Mesothelial cell of epicardium (in vitro differentiated cells): Measurements from ENCODE around the gene ST6GALNAC6. TPM values are rescaled to one million over a fixed set of nuclear protein-coding genes. Genes with fewer than 3 reads are reported as not detected.

Experiments
- DNase-seq, 2 experiments: peaks; one replicate each; pipeline ENCODE4 v3.0.0; 2021; ENCODE audit warnings: low spot score in 2 of 2; ENCODE audit not compliant: unreplicated experiment in 2 of 2
- H3K27ac Mint-ChIP-seq: 2 replicates; pipeline ENCODE4 v1.8.0; 2021; ENCODE audit warnings: mixed read lengths
- H3K27me3 Mint-ChIP-seq: 2 replicates; pipeline ENCODE4 v1.8.0; 2021; ENCODE audit warnings: low read depth, mixed read lengths
- H3K36me3 Mint-ChIP-seq: 2 replicates; pipeline ENCODE4 v1.8.0; 2021; ENCODE audit warnings: mixed read lengths
- H3K4me1 Mint-ChIP-seq: 2 replicates; pipeline ENCODE4 v1.8.0; 2021; ENCODE audit warnings: mixed read lengths
- H3K4me3 Mint-ChIP-seq: 2 replicates; pipeline ENCODE4 v1.8.0; 2021; ENCODE audit warnings: mild to moderate bottlenecking, moderate library complexity, mixed read lengths
- H3K9me3 Mint-ChIP-seq: 2 replicates; pipeline ENCODE4 v1.8.0; 2021; ENCODE audit warnings: mixed read lengths
- total RNA-seq: library from RNA; stranded (reverse); gene quantifications from 3 replicates; pipeline ENCODE4 v1.2.1, GENCODE V29; 2021
- TF ChIP-seq, protein P1 (sequence below): fragments of 200-600 bp; sonication (generic); IDR thresholded peaks from one replicate; pipeline ENCODE4 v1.5.0; 2021; ENCODE audit warnings: antibody characterized with exemption; ENCODE audit not compliant: unreplicated experiment

Gene ST6GALNAC6, protein sequence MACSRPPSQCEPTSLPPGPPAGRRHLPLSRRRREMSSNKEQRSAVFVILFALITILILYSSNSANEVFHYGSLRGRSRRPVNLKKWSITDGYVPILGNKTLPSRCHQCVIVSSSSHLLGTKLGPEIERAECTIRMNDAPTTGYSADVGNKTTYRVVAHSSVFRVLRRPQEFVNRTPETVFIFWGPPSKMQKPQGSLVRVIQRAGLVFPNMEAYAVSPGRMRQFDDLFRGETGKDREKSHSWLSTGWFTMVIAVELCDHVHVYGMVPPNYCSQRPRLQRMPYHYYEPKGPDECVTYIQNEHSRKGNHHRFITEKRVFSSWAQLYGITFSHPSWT
- total RNA-seq, result 34.2 to 37.5 TPM (median 36.2 TPM) in 3 replicates

DNA sequence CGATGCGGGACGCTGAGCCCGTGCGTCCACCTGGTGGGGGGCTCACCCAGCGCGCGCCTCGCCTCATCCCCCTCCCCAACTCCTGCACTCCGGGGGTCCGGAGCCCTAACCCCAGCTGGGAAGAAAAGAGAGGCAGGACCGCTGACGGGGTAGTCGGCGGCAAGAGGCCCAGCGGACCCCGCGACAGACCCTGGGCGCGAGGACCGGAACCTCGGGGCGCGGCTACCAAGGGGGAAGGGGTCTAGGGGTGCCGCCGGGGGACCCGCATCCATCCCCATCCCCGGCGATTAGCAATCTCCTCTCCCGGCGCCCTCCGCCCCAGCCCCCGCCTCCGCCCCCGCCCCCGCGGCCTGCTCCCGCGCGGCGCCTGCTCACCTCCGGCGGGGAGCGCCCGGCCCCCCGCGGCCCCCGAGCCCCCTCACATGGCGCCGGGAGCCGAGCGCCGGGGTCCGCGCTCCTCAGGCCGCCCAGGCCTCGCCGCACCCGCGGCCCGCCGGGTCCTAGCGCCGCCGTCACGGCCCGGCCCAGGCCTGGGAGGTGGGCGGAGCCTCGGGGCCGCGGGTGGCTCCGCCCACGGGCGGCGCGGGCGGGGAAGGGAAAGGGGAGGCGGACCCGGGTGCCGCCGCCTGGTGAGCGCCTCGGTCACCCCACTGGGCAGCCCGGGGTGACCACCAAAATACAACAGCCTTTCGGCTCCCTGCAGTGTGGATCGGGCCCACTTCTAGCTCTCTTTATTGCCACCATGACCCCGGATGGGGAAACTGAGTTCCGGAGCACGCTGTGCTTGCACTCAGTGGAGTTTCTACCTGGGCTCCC, at the start of gene ST6GALNAC6:
Gene ST6GALNAC6 (minus strand): TSS at position 476 of the 816 bp plus-strand sequence. CDS start 1,622 bp downstream, outside the sequence.
- TF ChIP-seq, protein P1, sequence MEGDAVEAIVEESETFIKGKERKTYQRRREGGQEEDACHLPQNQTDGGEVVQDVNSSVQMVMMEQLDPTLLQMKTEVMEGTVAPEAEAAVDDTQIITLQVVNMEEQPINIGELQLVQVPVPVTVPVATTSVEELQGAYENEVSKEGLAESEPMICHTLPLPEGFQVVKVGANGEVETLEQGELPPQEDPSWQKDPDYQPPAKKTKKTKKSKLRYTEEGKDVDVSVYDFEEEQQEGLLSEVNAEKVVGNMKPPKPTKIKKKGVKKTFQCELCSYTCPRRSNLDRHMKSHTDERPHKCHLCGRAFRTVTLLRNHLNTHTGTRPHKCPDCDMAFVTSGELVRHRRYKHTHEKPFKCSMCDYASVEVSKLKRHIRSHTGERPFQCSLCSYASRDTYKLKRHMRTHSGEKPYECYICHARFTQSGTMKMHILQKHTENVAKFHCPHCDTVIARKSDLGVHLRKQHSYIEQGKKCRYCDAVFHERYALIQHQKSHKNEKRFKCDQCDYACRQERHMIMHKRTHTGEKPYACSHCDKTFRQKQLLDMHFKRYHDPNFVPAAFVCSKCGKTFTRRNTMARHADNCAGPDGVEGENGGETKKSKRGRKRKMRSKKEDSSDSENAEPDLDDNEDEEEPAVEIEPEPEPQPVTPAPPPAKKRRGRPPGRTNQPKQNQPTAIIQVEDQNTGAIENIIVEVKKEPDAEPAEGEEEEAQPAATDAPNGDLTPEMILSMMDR, result no peak
- Mint-ChIP-seq H3K4me3 (peak within 1 kb of the TSS; percentile 82), H3K36me3 (peaks cover 27% of the 10 kb centered on the region), H3K27me3 (no peaks in the 10 kb centered on the region), H3K9me3 (peaks cover 12% of the 10 kb centered on the region), H3K4me1 (peaks cover 27% of the 10 kb centered on the region), H3K27ac (peak within 1 kb of the TSS; percentile 87)
- peak; percentile 54 to 71 for DNase-seq

DNA sequence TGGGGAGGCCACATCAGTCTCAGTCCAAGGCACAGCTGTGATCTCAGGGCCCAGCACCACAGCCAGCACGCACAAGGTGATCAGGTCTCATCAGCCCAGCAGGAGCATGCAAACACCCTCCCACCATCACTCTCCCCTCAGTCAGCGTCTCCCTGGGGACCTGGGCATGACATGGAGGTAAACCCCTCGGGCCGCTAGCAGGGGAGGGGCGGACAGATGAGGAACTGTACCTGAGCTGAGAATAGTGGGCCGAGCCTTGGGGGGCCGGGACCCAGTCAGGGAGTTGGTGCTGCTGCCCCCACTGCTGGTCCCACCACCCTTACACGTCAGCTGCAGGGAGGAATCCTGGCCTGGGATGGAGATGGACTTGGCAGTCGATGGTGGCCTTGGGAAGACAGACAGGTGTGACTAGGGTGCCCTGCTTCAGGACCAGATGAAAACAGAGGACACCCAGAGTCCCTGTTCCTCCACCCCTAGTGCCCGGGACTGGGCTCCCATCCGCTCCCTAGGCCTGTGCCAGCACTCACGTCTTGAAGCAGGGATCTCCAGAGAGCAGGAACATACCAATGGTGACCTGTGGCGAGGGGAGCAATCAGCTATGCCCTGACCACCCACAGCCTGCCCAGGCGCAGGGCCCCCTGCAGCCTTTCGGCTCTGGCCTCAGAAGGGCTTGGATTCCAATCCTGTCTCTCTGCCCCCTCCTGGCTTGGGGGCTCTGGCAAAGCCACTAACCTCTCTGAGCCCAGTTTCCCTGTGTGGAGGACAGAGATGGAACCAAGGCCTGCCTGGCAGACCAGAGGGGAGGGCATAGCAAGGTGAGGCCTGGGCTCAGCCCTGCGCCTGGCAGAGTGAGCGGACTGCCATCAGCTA, 48.7 kb upstream of the ST6GALNAC6 start:
- Mint-ChIP-seq H3K27me3 (no peaks in the 10 kb centered on the region), H3K36me3 (peaks cover 15% of the 10 kb centered on the region), H3K4me3 (no peak overlapping the region), H3K27ac (peak overlapping the region; percentile 21), H3K9me3 (no peaks in the 10 kb centered on the region), H3K4me1 (peaks cover 13% of the 10 kb centered on the region)
- TF ChIP-seq, protein P1, result no peak
- DNase-seq, result no peak

DNA sequence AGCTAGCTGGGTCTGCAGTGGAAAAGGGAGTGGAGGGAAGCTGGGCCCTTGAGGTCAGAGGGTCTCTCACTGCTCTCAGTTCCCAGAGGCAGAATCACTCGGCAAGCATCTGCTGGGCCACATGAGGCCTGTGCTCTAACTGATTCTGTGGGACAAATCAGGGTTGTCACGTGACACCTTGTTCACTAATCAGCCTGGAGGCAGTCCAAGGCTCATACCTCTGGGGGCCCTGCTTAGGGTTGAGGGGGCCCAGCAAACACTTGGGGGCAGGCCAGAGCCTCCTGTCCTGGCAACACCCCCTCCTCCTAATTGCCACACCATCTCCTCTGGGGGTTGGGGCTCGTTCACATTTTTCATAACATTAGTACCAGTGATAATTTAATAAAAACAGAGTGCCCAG, 47.3 kb upstream of the ST6GALNAC6 start:
- peak overlapping the region; percentile 59 for H3K27ac Mint-ChIP-seq
- no peak overlapping the region for H3K4me3 Mint-ChIP-seq
- H3K9me3 Mint-ChIP-seq, result no peaks in the 10 kb centered on the region
- H3K4me1 Mint-ChIP-seq, result peaks cover 15% of the 10 kb centered on the region
- TF ChIP-seq, protein P1, result no peak
- no peak for DNase-seq
- no peaks in the 10 kb centered on the region for H3K27me3 Mint-ChIP-seq
- H3K36me3 Mint-ChIP-seq, result peaks cover 22% of the 10 kb centered on the region

DNA sequence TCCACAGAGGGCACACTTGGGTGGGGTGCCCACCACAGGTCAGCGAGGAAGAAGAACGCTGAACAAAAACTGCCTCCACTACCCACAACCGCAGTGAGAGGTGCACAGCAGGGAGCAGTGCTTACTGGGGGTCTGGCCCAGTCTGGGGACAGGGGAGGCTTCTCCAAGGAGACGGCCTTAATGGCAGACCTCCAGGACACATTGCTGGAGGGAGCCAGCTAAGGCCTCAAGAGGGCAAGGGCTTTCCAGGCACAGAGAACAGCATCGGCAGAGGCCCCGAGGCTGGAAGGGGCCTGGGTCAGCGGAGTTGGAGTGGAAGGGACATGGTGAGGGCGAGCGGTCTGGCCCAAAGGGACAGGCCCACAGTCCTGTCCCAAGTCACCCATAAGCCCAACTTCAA, 46.5 kb upstream of the ST6GALNAC6 start:
- H3K4me3 Mint-ChIP-seq, result no peak overlapping the region
- DNase-seq, result no peak
- no peaks in the 10 kb centered on the region for H3K9me3 Mint-ChIP-seq
- H3K27me3 Mint-ChIP-seq, result no peaks in the 10 kb centered on the region
- peaks cover 22% of the 10 kb centered on the region for H3K36me3 Mint-ChIP-seq
- H3K27ac Mint-ChIP-seq, result no peak overlapping the region
- TF ChIP-seq, protein P1, result no peak
- peaks cover 12% of the 10 kb centered on the region for H3K4me1 Mint-ChIP-seq

DNA sequence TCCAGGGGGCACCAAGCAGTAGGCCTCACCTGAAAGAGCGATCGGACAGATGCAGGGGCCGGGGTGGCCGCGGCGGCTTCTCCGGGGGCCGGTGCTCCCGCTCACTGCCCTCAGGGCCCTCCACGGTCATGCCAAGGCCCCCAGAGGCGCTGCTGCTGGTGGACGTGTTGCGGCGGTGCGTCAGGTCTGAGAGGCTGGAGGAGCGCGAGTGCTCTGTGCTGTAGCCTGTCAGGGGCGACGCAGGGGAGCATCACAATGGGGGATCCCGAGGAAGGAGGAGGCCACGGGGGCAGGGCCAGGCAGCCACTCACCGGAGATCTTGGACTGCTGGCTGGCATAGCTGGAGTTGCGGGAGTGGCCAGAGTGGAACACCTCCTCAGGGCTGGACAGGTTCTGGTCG, 45.9 kb upstream of the ST6GALNAC6 start:
- Mint-ChIP-seq H3K36me3 (peaks cover 25% of the 10 kb centered on the region), H3K4me3 (no peak overlapping the region), H3K9me3 (no peaks in the 10 kb centered on the region), H3K27ac (no peak overlapping the region), H3K27me3 (no peaks in the 10 kb centered on the region), H3K4me1 (peaks cover 8% of the 10 kb centered on the region)
- TF ChIP-seq, protein P1, result no peak
- no peak for DNase-seq
